Calu3 (cell line): ENCODE results near the gene ITPK1. TPM values are rescaled to one million over a fixed set of nuclear protein-coding genes. Genes with fewer than 3 reads are reported as not detected.

ENCODE experiments used
- BruUV-seq: library from RNA; stranded (reverse); fragments of 400-500 nt; replicated peaks from 2 replicates; lab custom pipeline; 2021; lab: Mats Ljungman, UMichigan
- CTCF ChIA-PET: fragments of 300-600 bp; sonication (Branson Sonifier 250); formaldehyde crosslinking; loops from one replicate; lab custom pipeline; 2022; ENCODE audit warnings: antibody characterized with exemption; lab: Charles Lee
- DNase-seq: peaks from one replicate; pipeline ENCODE4 v3.0.0; 2022
- H3K27ac Mint-ChIP-seq: one replicate; pipeline ENCODE4 v1.8.0; 2022; ENCODE audit warnings: mixed read lengths; ENCODE audit not compliant: unreplicated experiment
- H3K27me3 Mint-ChIP-seq: one replicate; pipeline ENCODE4 v1.8.0; 2022; ENCODE audit warnings: mixed read lengths; ENCODE audit not compliant: unreplicated experiment
- H3K36me3 Mint-ChIP-seq: one replicate; pipeline ENCODE4 v1.8.0; 2022; ENCODE audit warnings: mild to moderate bottlenecking, moderate library complexity, mixed read lengths; ENCODE audit not compliant: insufficient read depth, unreplicated experiment
- H3K4me1 Mint-ChIP-seq: one replicate; pipeline ENCODE4 v1.8.0; 2022; ENCODE audit warnings: mild to moderate bottlenecking, low read depth, mixed read lengths; ENCODE audit not compliant: unreplicated experiment
- H3K4me3 Mint-ChIP-seq: one replicate; pipeline ENCODE4 v1.8.0; 2022; ENCODE audit warnings: mild to moderate bottlenecking, low read depth, moderate library complexity, mixed read lengths; ENCODE audit not compliant: unreplicated experiment
- H3K9me3 Mint-ChIP-seq: one replicate; pipeline ENCODE4 v1.8.0; 2022; ENCODE audit warnings: low read depth, mixed read lengths; ENCODE audit not compliant: unreplicated experiment
- intact Hi-C: fragments of 100-400 bp; cut with micrococcal nuclease; formaldehyde crosslinking; loops from one replicate; pipeline ENCODE4 v1.10.0; 2022; ENCODE audit not compliant: unreplicated experiment
- total RNA-seq: library from RNA; stranded (reverse); gene quantifications from 2 replicates; pipeline ENCODE4 v1.2.3, GENCODE V29; 2022
- TF ChIP-seq, protein P1 (sequence below): fragments of 200-600 bp; IDR thresholded peaks from one replicate; pipeline ENCODE4 v1.8.0; 2022; ENCODE audit warnings: antibody characterized with exemption; ENCODE audit not compliant: unreplicated experiment

ITPK1 gene
- total RNA-seq, 1 experiment from 2014 or later = 94.3 TPM

DNA sequence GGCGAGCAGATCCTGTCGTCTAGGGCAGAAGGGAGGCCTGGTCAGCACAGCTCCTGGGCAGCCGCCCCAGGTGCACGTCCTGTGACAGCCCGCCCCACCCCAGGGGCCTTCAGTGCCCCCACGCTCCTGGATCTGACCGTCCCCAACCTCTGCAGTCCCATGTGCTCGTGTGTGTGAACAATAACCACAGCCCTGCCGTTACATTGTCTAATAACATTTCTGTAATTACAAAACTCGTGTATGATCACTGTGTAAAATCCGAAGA is 153.0 kb downstream of the ITPK1 start:
- H3K27ac Mint-ChIP-seq = no peak overlapping the region

DNA sequence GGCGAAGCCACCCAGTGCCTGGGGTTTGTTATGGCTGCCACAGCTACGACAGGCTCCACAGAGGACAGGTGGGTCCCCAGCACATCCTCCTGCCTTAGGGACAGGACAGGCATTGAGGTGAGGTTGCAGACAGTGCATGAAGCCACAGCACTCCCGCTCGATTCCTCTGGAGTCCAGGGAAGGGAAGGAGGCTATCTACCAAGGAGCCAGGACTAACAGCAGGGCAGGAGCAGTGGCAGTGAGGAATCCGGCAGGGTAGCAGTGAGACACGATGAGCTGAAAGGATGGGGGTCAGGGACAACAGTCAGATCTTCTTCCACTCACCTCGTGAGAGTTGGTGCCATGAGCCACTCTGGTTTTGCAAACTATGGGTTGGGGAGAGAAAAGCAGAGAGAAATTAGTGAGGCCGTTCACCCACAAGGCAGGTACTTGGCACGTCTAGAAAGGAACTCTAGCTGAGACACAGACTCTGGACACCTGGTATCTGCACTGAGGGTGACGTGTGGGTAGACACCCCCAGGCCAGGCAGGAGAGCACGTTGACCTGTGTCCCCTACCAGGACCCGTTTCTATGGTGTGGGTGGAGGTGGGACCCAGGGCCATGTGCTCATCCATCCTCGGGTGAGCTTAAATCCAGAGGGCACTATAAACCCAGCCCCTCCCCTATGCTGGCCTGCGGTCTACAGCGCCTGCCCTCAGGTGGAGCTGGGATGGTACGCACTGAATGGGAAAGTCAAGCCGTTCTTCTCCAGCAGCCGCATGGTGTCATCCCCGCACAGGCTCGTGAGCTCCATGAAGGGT is 153.5 kb downstream of the ITPK1 start:
- Mint-ChIP-seq H3K9me3 (no peaks in the 10 kb centered on the region), H3K4me1 (peaks cover 20% of the 10 kb centered on the region), H3K36me3 (no peaks in the 10 kb centered on the region), H3K4me3 (no peak overlapping the region), H3K27me3 (no peaks in the 10 kb centered on the region), H3K27ac (no peak overlapping the region)
- BruUV-seq = no TSS peak
- DNase-seq = no peak
- TF ChIP-seq, protein P1, sequence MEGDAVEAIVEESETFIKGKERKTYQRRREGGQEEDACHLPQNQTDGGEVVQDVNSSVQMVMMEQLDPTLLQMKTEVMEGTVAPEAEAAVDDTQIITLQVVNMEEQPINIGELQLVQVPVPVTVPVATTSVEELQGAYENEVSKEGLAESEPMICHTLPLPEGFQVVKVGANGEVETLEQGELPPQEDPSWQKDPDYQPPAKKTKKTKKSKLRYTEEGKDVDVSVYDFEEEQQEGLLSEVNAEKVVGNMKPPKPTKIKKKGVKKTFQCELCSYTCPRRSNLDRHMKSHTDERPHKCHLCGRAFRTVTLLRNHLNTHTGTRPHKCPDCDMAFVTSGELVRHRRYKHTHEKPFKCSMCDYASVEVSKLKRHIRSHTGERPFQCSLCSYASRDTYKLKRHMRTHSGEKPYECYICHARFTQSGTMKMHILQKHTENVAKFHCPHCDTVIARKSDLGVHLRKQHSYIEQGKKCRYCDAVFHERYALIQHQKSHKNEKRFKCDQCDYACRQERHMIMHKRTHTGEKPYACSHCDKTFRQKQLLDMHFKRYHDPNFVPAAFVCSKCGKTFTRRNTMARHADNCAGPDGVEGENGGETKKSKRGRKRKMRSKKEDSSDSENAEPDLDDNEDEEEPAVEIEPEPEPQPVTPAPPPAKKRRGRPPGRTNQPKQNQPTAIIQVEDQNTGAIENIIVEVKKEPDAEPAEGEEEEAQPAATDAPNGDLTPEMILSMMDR = no peak
- intact Hi-C loops = no loop called here
- CTCF ChIA-PET = no interaction called here

More for the DNA sequence above, 153.0 kb downstream of the ITPK1 start:
- no TSS peak for BruUV-seq
- CTCF ChIA-PET = interaction anchor here (1.4 kb wide), 1 partner anchor 151 kb away, joined by 4 read pairs; no protein-coding TSS in a partner anchor
- Mint-ChIP-seq H3K36me3 (no peaks in the 10 kb centered on the region), H3K27me3 (no peaks in the 10 kb centered on the region), H3K9me3 (no peaks in the 10 kb centered on the region), H3K4me3 (no peak overlapping the region), H3K4me1 (peaks cover 20% of the 10 kb centered on the region)
- intact Hi-C loops = no loop called here
- TF ChIP-seq, protein P1 = no peak
- no peak for DNase-seq

DNA sequence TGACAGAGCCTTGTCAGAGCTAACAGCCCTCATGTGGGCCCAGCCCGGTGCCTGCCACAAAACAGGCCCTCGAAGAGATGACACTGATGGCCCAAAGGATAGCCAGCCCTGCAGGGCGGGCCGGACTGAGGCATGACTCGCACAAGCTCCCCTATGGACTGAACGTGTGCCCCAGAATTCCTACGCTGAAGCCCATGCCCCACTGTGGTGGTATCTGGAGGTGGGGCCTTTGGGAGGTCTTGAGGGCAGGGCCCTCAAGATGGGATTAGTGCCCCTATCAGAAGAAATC is 154.2 kb downstream of the ITPK1 start:
- Mint-ChIP-seq H3K4me1 (peaks cover 20% of the 10 kb centered on the region), H3K36me3 (no peaks in the 10 kb centered on the region), H3K27ac (no peak overlapping the region), H3K27me3 (no peaks in the 10 kb centered on the region), H3K4me3 (no peak overlapping the region), H3K9me3 (no peaks in the 10 kb centered on the region)
- no peak for DNase-seq
- BruUV-seq = no TSS peak
- intact Hi-C loops = no loop called here
- CTCF ChIA-PET = no interaction called here
- TF ChIP-seq, protein P1 = no peak

DNA sequence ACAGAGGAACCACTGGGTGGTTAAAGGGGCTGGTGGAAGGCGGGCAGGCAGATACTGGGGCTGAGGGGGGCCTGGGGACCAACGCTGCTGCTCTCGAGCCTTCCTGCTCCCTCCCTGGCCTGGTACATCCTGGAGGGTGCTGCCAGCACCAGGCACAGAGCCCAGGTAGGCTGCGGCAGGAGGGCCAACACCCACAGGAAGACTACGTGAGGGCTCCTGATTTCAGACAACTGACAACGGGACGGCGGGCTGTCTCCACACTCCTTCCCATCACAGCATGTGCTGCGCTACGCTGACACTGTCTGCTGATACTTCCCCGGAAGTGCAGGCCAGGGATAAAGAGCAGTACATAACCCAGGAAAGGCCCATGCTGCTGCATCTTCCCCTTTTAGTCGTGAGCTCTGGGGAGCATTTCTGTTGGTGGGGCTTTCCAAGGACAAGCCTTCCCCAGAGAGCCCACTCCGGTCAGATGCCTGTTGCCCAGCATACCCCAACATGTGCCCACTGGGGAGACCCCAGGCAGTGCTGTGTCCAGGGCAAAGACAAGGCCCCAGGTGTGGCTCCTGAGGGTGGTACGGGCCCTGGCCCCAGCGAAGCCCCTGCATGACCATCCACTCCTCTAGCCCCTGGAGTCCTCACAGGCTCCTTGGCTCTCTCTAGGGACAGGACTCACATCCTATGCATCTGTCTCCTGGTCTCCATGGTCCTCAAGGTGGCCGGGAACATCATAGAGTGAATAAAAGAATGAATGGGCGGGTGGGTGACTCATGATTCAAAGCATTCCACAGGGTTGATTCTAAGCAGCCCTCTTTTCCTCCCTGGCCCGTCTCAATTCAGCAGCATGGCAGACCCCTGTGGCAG is 154.8 kb downstream of the ITPK1 start:
- Mint-ChIP-seq H3K27me3 (no peaks in the 10 kb centered on the region), H3K4me1 (peaks cover 20% of the 10 kb centered on the region), H3K9me3 (no peaks in the 10 kb centered on the region), H3K27ac (no peak overlapping the region), H3K36me3 (no peaks in the 10 kb centered on the region), H3K4me3 (no peak overlapping the region)
- intact Hi-C loops = no loop called here
- TF ChIP-seq, protein P1 = no peak
- BruUV-seq = no TSS peak
- CTCF ChIA-PET = no interaction called here
- peak; percentile 16 for DNase-seq
